ENCODE measurements around the gene ABCC8.

ABCC8 gene

DNA sequence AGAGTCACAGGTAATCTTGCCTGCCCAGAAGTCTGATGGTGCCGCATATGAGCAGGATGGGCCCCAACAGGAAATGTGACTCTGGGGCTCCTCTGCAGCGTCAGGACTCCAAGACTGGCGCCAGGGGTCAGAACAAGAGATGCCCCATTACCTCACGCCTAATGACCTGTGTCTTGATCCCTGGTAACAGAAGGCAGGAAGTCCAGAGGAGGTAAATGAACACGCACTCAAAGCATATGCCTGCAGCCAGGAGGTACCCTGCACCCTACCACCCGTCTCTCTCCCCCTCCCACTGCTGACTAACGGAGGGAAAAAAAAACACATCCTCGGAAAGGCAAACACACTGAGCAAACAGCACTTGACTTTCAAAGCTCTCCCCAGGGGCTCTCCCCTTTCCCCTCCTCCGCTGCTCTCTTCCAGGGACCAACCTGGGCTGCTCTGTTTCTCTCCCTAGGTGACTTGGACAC lies 37.3 kb downstream of the ABCC8 start:
- no peak overlapping the region for H3K27ac ChIP-seq (ENCODE audit: insufficient read depth in 1 of 2, low read depth in 1 of 2, low read length in 2 of 2, poor library complexity in 1 of 2, severe bottlenecking in 2 of 2)
- peak in 2 of 3 donors; percentile 35 to 45 for DNase-seq
- no peaks in the 10 kb centered on the region for H3K36me3 ChIP-seq (ENCODE audit: control insufficient read depth in 4 of 4, insufficient read depth in 4 of 4, low read length in 3 of 4)
- ChIA-PET POLR2A (interaction anchor here (0.7 kb wide), 1 partner anchor 858 kb away, joined by 3 read pairs; no protein-coding TSS in a partner anchor), CTCF (interaction anchor here (0.9 kb wide), 1 partner anchor 27 kb away, joined by 3 read pairs; no protein-coding TSS in a partner anchor)
- 18% methylated on average over 9 of the region's 9 CpGs for WGBS (ENCODE audit: insufficient coverage)
- peaks cover 0 to 5% (median 0%) of the 10 kb centered on the region in 5 experiments for H3K9me3 ChIP-seq (ENCODE audit: control extremely low read depth in 1 of 5, control insufficient read depth in 4 of 5, insufficient read depth in 2 of 5, low read depth in 1 of 5, low read length in 4 of 5)
- H3K4me1 ChIP-seq (ENCODE audit: control extremely low read depth in 1 of 4, control insufficient read depth in 4 of 4, insufficient read depth in 4 of 4, low read length in 3 of 4) = peaks cover 0 to 17% (median 8%) of the 10 kb centered on the region in 4 experiments
- peak overlapping the region in 1 of 7 experiments; percentile 4 for H3K4me3 ChIP-seq (ENCODE audit: control insufficient read depth in 1 of 7, extremely low read depth in 1 of 7, insufficient read depth in 4 of 7, low read depth in 2 of 7, low read length in 6 of 7)
- peaks cover 0 to 2% (median 0%) of the 10 kb centered on the region in 5 experiments for H3K27me3 ChIP-seq (replicated peaks in 2 of 5; ENCODE audit: control insufficient read depth in 4 of 5, insufficient read depth in 5 of 5, low read length in 4 of 5)

- no peak overlapping the region for H3K27ac ChIP-seq (ENCODE audit: insufficient read depth in 1 of 2, low read depth in 1 of 2, low read length in 2 of 2, poor library complexity in 1 of 2, severe bottlenecking in 2 of 2)
- CTCF ChIA-PET = interaction anchor here (0.9 kb wide), 1 partner anchor 69 kb away, joined by 3 read pairs; no protein-coding TSS in a partner anchor
- WGBS (ENCODE audit: insufficient coverage) = 85% methylated on average over 2 of the region's 3 CpGs
- H3K36me3 ChIP-seq (ENCODE audit: control insufficient read depth in 4 of 4, insufficient read depth in 4 of 4, low read length in 3 of 4) = no peaks in the 10 kb centered on the region
- POLR2A ChIA-PET = no interaction called here
- H3K4me3 ChIP-seq (ENCODE audit: control insufficient read depth in 1 of 7, extremely low read depth in 1 of 7, insufficient read depth in 4 of 7, low read depth in 2 of 7, low read length in 6 of 7) = no peak overlapping the region
- H3K9me3 ChIP-seq (ENCODE audit: control extremely low read depth in 1 of 5, control insufficient read depth in 4 of 5, insufficient read depth in 2 of 5, low read depth in 1 of 5, low read length in 4 of 5) = peaks cover 0 to 5% (median 0%) of the 10 kb centered on the region in 5 experiments
- peak in 1 of 3 donors; percentile 51 for DNase-seq
- H3K4me1 ChIP-seq (ENCODE audit: control extremely low read depth in 1 of 4, control insufficient read depth in 4 of 4, insufficient read depth in 4 of 4, low read length in 3 of 4) = peaks cover 0 to 17% (median 8%) of the 10 kb centered on the region in 4 experiments
- H3K27me3 ChIP-seq (replicated peaks in 2 of 5; ENCODE audit: control insufficient read depth in 4 of 5, insufficient read depth in 5 of 5, low read length in 4 of 5) = peaks cover 0 to 2% (median 0%) of the 10 kb centered on the region in 5 experiments
These were observed 39.3 kb downstream of the ABCC8 start for GRCh38 chr11:17437366-17437765.

GRCh38 chr11:17434108-17434507 lies 42.5 kb downstream of the ABCC8 start:
- peaks cover 0 to 2% (median 0%) of the 10 kb centered on the region in 5 experiments for H3K27me3 ChIP-seq (replicated peaks in 2 of 5; ENCODE audit: control insufficient read depth in 4 of 5, insufficient read depth in 5 of 5, low read length in 4 of 5)
- 88% methylated on average over 1 of the region's 4 CpGs for WGBS (ENCODE audit: insufficient coverage)
- no peak overlapping the region for H3K27ac ChIP-seq (ENCODE audit: insufficient read depth in 1 of 2, low read depth in 1 of 2, low read length in 2 of 2, poor library complexity in 1 of 2, severe bottlenecking in 2 of 2)
- DNase-seq = no peak
- no peaks in the 10 kb centered on the region for H3K36me3 ChIP-seq (ENCODE audit: control insufficient read depth in 4 of 4, insufficient read depth in 4 of 4, low read length in 3 of 4)
- no peaks in the 10 kb centered on the region for H3K9me3 ChIP-seq (ENCODE audit: control extremely low read depth in 1 of 5, control insufficient read depth in 4 of 5, insufficient read depth in 2 of 5, low read depth in 1 of 5, low read length in 4 of 5)
- H3K4me3 ChIP-seq (ENCODE audit: control insufficient read depth in 1 of 7, extremely low read depth in 1 of 7, insufficient read depth in 4 of 7, low read depth in 2 of 7, low read length in 6 of 7) = no peak overlapping the region
- ChIA-PET CTCF (no interaction called here), POLR2A (no interaction called here)
- peaks cover 0 to 11% (median 5%) of the 10 kb centered on the region in 4 experiments for H3K4me1 ChIP-seq (ENCODE audit: control extremely low read depth in 1 of 4, control insufficient read depth in 4 of 4, insufficient read depth in 4 of 4, low read length in 3 of 4)

- H3K27ac ChIP-seq (ENCODE audit: insufficient read depth in 1 of 2, low read depth in 1 of 2, low read length in 2 of 2, poor library complexity in 1 of 2, severe bottlenecking in 2 of 2) = no peak overlapping the region
- H3K36me3 ChIP-seq (ENCODE audit: control insufficient read depth in 4 of 4, insufficient read depth in 4 of 4, low read length in 3 of 4) = no peaks in the 10 kb centered on the region
- ChIA-PET POLR2A (no interaction called here), CTCF (interaction anchor here (1.5 kb wide), 1 partner anchor 15 kb away, joined by 5 read pairs; no protein-coding TSS in a partner anchor)
- 94% methylated on average over 6 of the region's 7 CpGs for WGBS (ENCODE audit: insufficient coverage)
- DNase-seq = no peak
- peaks cover 0 to 2% (median 0%) of the 10 kb centered on the region in 5 experiments for H3K27me3 ChIP-seq (replicated peaks in 2 of 5; ENCODE audit: control insufficient read depth in 4 of 5, insufficient read depth in 5 of 5, low read length in 4 of 5)
- peaks cover 0 to 3% (median 0%) of the 10 kb centered on the region in 4 experiments for H3K4me1 ChIP-seq (ENCODE audit: control extremely low read depth in 1 of 4, control insufficient read depth in 4 of 4, insufficient read depth in 4 of 4, low read length in 3 of 4)
- no peaks in the 10 kb centered on the region for H3K9me3 ChIP-seq (ENCODE audit: control extremely low read depth in 1 of 5, control insufficient read depth in 4 of 5, insufficient read depth in 2 of 5, low read depth in 1 of 5, low read length in 4 of 5)
- no peak overlapping the region for H3K4me3 ChIP-seq (ENCODE audit: control insufficient read depth in 1 of 7, extremely low read depth in 1 of 7, insufficient read depth in 4 of 7, low read depth in 2 of 7, low read length in 6 of 7)
These were observed 44.6 kb downstream of the ABCC8 start for GRCh38 chr11:17432002-17432401.

GRCh38 chr11:17431139-17431538 lies 45.5 kb downstream of the ABCC8 start:
- H3K27ac ChIP-seq (ENCODE audit: insufficient read depth in 1 of 2, low read depth in 1 of 2, low read length in 2 of 2, poor library complexity in 1 of 2, severe bottlenecking in 2 of 2) = no peak overlapping the region
- 95% methylated on average over 7 of the region's 8 CpGs for WGBS (ENCODE audit: insufficient coverage)

DNA sequence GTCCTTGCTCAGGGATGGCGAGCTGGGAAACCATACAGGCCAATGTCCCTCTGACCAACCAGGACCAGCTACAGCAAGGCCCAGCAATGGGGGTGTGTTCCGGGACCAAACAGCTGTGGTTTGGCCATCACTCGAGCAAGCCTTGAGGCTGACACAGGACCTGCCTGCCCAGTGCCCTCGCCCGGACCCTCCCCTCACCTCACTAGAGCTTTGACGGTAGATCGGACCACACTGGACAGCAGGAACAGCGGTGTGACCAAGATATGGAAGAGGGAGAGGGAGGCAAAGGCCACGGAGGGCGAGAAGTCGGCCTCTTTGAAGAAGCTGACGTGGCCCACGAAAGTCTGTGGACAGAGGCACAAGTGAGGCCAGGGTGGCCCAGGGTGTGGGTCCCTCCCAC lies 46.0 kb downstream of the ABCC8 start:
- Histone ChIP-seq H3K36me3 (ENCODE audit: control insufficient read depth in 4 of 4, insufficient read depth in 4 of 4, low read length in 3 of 4) (no peaks in the 10 kb centered on the region), H3K4me3 (ENCODE audit: control insufficient read depth in 1 of 7, extremely low read depth in 1 of 7, insufficient read depth in 4 of 7, low read depth in 2 of 7, low read length in 6 of 7) (no peak overlapping the region), H3K9me3 (ENCODE audit: control extremely low read depth in 1 of 5, control insufficient read depth in 4 of 5, insufficient read depth in 2 of 5, low read depth in 1 of 5, low read length in 4 of 5) (no peaks in the 10 kb centered on the region), H3K4me1 (ENCODE audit: control extremely low read depth in 1 of 4, control insufficient read depth in 4 of 4, insufficient read depth in 4 of 4, low read length in 3 of 4) (peaks cover 0 to 12% (median 3%) of the 10 kb centered on the region in 4 experiments), H3K27me3 (replicated peaks in 2 of 5; ENCODE audit: control insufficient read depth in 4 of 5, insufficient read depth in 5 of 5, low read length in 4 of 5) (peaks cover 0 to 2% (median 0%) of the 10 kb centered on the region in 5 experiments), H3K27ac (ENCODE audit: insufficient read depth in 1 of 2, low read depth in 1 of 2, low read length in 2 of 2, poor library complexity in 1 of 2, severe bottlenecking in 2 of 2) (no peak overlapping the region)
- ChIA-PET CTCF (interaction anchor here (1.3 to 2.0 kb wide), 2 partner anchors 20 to 73 kb away, joined by 3 to 7 read pairs; no protein-coding TSS in a partner anchor), POLR2A (no interaction called here)
- 96% methylated on average over 13 of the region's 13 CpGs for WGBS (ENCODE audit: insufficient coverage)
- DNase-seq = no peak

More at GRCh38 chr11:17431139-17431538, 45.5 kb downstream of the ABCC8 start:
- ChIA-PET CTCF (interaction anchor here (1.3 to 1.5 kb wide), 2 partner anchors 16 to 20 kb away, joined by 3 to 5 read pairs; no protein-coding TSS in a partner anchor), POLR2A (interaction anchor here (0.7 kb wide), 1 partner anchor 21 kb away, joined by 4 read pairs; no protein-coding TSS in a partner anchor)
- H3K9me3 ChIP-seq (ENCODE audit: control extremely low read depth in 1 of 5, control insufficient read depth in 4 of 5, insufficient read depth in 2 of 5, low read depth in 1 of 5, low read length in 4 of 5) = no peaks in the 10 kb centered on the region
- H3K4me3 ChIP-seq (ENCODE audit: control insufficient read depth in 1 of 7, extremely low read depth in 1 of 7, insufficient read depth in 4 of 7, low read depth in 2 of 7, low read length in 6 of 7) = no peak overlapping the region
- peaks cover 0 to 2% (median 0%) of the 10 kb centered on the region in 5 experiments for H3K27me3 ChIP-seq (replicated peaks in 2 of 5; ENCODE audit: control insufficient read depth in 4 of 5, insufficient read depth in 5 of 5, low read length in 4 of 5)
- no peak for DNase-seq
- peaks cover 0 to 12% (median 3%) of the 10 kb centered on the region in 4 experiments for H3K4me1 ChIP-seq (ENCODE audit: control extremely low read depth in 1 of 4, control insufficient read depth in 4 of 4, insufficient read depth in 4 of 4, low read length in 3 of 4)
- no peaks in the 10 kb centered on the region for H3K36me3 ChIP-seq (ENCODE audit: control insufficient read depth in 4 of 4, insufficient read depth in 4 of 4, low read length in 3 of 4)

DNA sequence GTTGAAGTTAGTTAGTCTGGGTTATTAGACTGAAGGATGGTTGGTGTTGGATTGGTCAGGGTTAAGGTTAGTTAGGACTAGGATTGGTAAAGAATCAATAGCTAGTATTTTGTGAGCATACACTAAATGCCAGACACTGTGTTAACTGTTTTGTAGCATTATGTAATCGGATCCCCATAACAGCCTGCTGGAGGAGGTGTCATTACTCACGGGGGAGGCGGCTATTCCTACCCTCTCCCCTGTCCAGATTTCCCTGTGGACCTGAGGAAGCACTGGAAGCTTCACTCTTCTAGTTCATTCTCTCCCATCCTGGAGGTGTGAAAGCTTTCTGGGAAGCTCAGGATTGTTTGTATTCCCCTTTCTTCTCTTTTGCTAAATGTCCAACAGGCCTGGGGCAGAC lies 47.7 kb downstream of the ABCC8 start:
- WGBS (ENCODE audit: insufficient coverage) = no CpG with 5 or more reads among the region's 3 CpGs
- ChIA-PET CTCF (interaction anchor here (2.0 kb wide), 1 partner anchor 74 kb away, joined by 7 read pairs; no protein-coding TSS in a partner anchor), POLR2A (no interaction called here)
- peaks cover 0 to 12% (median 3%) of the 10 kb centered on the region in 4 experiments for H3K4me1 ChIP-seq (ENCODE audit: control extremely low read depth in 1 of 4, control insufficient read depth in 4 of 4, insufficient read depth in 4 of 4, low read length in 3 of 4)
- H3K27me3 ChIP-seq (replicated peaks in 2 of 5; ENCODE audit: control insufficient read depth in 4 of 5, insufficient read depth in 5 of 5, low read length in 4 of 5) = peaks cover 0 to 2% (median 0%) of the 10 kb centered on the region in 5 experiments
- no peak overlapping the region for H3K4me3 ChIP-seq (ENCODE audit: control insufficient read depth in 1 of 7, extremely low read depth in 1 of 7, insufficient read depth in 4 of 7, low read depth in 2 of 7, low read length in 6 of 7)
- no peak for DNase-seq
- H3K27ac ChIP-seq (ENCODE audit: insufficient read depth in 1 of 2, low read depth in 1 of 2, low read length in 2 of 2, poor library complexity in 1 of 2, severe bottlenecking in 2 of 2) = no peak overlapping the region
- no peaks in the 10 kb centered on the region for H3K9me3 ChIP-seq (ENCODE audit: control extremely low read depth in 1 of 5, control insufficient read depth in 4 of 5, insufficient read depth in 2 of 5, low read depth in 1 of 5, low read length in 4 of 5)
- no peaks in the 10 kb centered on the region for H3K36me3 ChIP-seq (ENCODE audit: control insufficient read depth in 4 of 4, insufficient read depth in 4 of 4, low read length in 3 of 4)
